ENCODE data around the gene SLC38A7. TPM values are rescaled to one million over a fixed set of nuclear protein-coding genes. Genes with fewer than 3 reads are reported as not detected.

The SLC38A7 gene
- total and polyA plus RNA-seq, 2 donors (not counting 3 experiments of a cell fraction or from before 2014, with no cell fraction given): 33.2 to 44.4 TPM

- no peak for FAIRE-seq
Measured at GRCh38 chr16:58615280-58615679, 69.3 kb downstream of the SLC38A7 start.

More at GRCh38 chr16:58615280-58615679, 69.3 kb downstream of the SLC38A7 start:
- ChIA-PET CTCF (no interaction called here), POLR2A (no interaction called here)
- H3K9me3 ChIP-seq (replicated peaks; ENCODE audit: control insufficient read depth, insufficient read depth, low read length): no peaks in the 10 kb centered on the region
- dilution Hi-C loops (cut with MboI; ENCODE audit: extremely low pct_ligation_motif_present, low sequenced_read_pairs) (no loop called here), intact Hi-C loops (cut with micrococcal nuclease) (no loop called here)
- no peak overlapping the region for H3K27ac ChIP-seq (ENCODE audit: insufficient read depth, low read depth, low read length)
- peaks cover 98% of the 10 kb centered on the region for H3K79me2 ChIP-seq (ENCODE audit: control insufficient read depth, insufficient read depth, low read length)
- H3K4me2 ChIP-seq (ENCODE audit: insufficient read depth, low read length): no peak overlapping the region
- H4K20me1 ChIP-seq (replicated peaks; ENCODE audit: control insufficient read depth, extremely low read depth, insufficient read depth, low read length): no peaks in the 10 kb centered on the region
- TF ChIP-seq POLR2AphosphoS5 (IDR thresholded peaks at IDR 0.05; ENCODE audit: insufficient read depth, low read depth, low read length) (no peak), GATA2 (IDR thresholded peaks at IDR 0.05; ENCODE audit: insufficient read depth, insufficient read length, low read depth, low read length) (no peak), JUN (IDR thresholded peaks at IDR 0.05; ENCODE audit: borderline replicate concordance, insufficient read depth, insufficient read length, low read depth) (no peak), EZH2 (IDR thresholded peaks at IDR 0.05; ENCODE audit: borderline replicate concordance, low read depth, low read length, severe bottlenecking) (no peak), POLR2A (IDR thresholded peaks at IDR 0.05; ENCODE audit: low read depth, low read length) (no peak), MYC (IDR thresholded peaks at IDR 0.05; ENCODE audit: low read depth, low read length) (no peak), MAX (IDR thresholded peaks at IDR 0.05; ENCODE audit: insufficient read depth, insufficient read length) (no peak), CTCF (IDR thresholded peaks at IDR 0.05; ENCODE audit: extremely low read depth in 1 of 2, insufficient read depth in 1 of 2, low read depth in 1 of 2, low read length in 2 of 2) (no peak), FOS (IDR thresholded peaks at IDR 0.05; ENCODE audit: borderline replicate concordance, insufficient read depth, low read length) (no peak)
- H3K27me3 ChIP-seq (ENCODE audit: control insufficient read depth in 2 of 2, insufficient read depth in 2 of 2, low read length in 2 of 2): no peaks in the 10 kb centered on the region
- H3K36me3 ChIP-seq (ENCODE audit: control insufficient read depth in 2 of 2, extremely low read depth in 1 of 2, insufficient read depth in 2 of 2, low read length in 2 of 2): peaks cover 3 to 8% of the 10 kb centered on the region in 2 experiments
- DNase-seq (ENCODE audit: low read depth, low spot score): no peak
- no TSS peak for BruUV-seq (replicated peaks)
- H3K9me1 ChIP-seq (replicated peaks; ENCODE audit: control insufficient read depth, extremely low read depth, insufficient read depth, low read length): no peaks in the 10 kb centered on the region
- H3K9ac ChIP-seq (replicated peaks; ENCODE audit: extremely low read depth, insufficient read depth, low read length): no peak overlapping the region
- H2AFZ ChIP-seq (ENCODE audit: low read depth, low read length): no peak overlapping the region
- no peak overlapping the region for H3K4me3 ChIP-seq (replicated peaks in 1 of 3; ENCODE audit: insufficient read depth in 1 of 3, low read depth in 1 of 3, low read length in 3 of 3)
- no peaks in the 10 kb centered on the region for H3K4me1 ChIP-seq (ENCODE audit: control insufficient read depth, extremely low read depth, insufficient read depth, low read length)

Other genes starting within 250 kb of the SLC38A7 start
- 31.0 and 35.8 TPM in 2 replicates for gene NDRG4, start 184.6 kb downstream of the SLC38A7 start, total RNA-seq
- gene NDRG4, start 184.6 kb downstream of the SLC38A7 start, polyA plus RNA-seq: 74.3 and 93.9 TPM in 2 replicates
- 10.4 and 16.4 TPM in 2 replicates for gene SETD6, start 169.3 kb downstream of the SLC38A7 start, total RNA-seq
- gene SETD6, start 169.3 kb downstream of the SLC38A7 start, polyA plus RNA-seq: 10.1 and 10.2 TPM in 2 replicates
- 150 and 151 TPM in 2 replicates for gene CNOT1, start 54.9 kb downstream of the SLC38A7 start, total RNA-seq
- gene CNOT1, start 54.9 kb downstream of the SLC38A7 start, polyA plus RNA-seq: 129 and 142 TPM in 2 replicates
- 120 and 127 TPM in 2 replicates for gene GOT2, start 49.5 kb upstream of the SLC38A7 start, total RNA-seq
- 42.5 and 53.4 TPM in 2 replicates for gene GOT2, start 49.5 kb upstream of the SLC38A7 start, polyA plus RNA-seq

All from endothelial cell of umbilical vein (primary cell).